HFFc6 (cell line): ENCODE results near the gene SLC13A5. TPM values are rescaled to one million over a fixed set of nuclear protein-coding genes. Genes with fewer than 3 reads are reported as not detected.
A peak's percentile ranks its signal among the peaks of the same experiment; 100 is the strongest.

Experiments used
- DNase-seq: peaks from one replicate; pipeline ENCODE4 v3.0.0-alpha.2; 2018
- H3K27ac Mint-ChIP-seq: 2 replicates; pipeline ENCODE4 v1.8.0; 2020; ENCODE audit warnings: mild to moderate bottlenecking, mixed read lengths
- H3K27me3 Mint-ChIP-seq: 2 replicates; pipeline ENCODE4 v1.8.0; 2021; ENCODE audit warnings: mild to moderate bottlenecking, moderate library complexity, mixed read lengths; ENCODE audit not compliant: insufficient read depth
- H3K36me3 Mint-ChIP-seq: 2 replicates; pipeline ENCODE4 v1.8.0; 2021; ENCODE audit warnings: low read depth, mixed read lengths
- H3K4me1 Mint-ChIP-seq: 2 replicates; pipeline ENCODE4 v1.8.0; 2020; ENCODE audit warnings: low read depth, mixed read lengths
- H3K4me3 Mint-ChIP-seq: 2 replicates; pipeline ENCODE4 v1.8.0; 2020; ENCODE audit warnings: mild to moderate bottlenecking, moderate library complexity, mixed read lengths
- H3K9me3 Mint-ChIP-seq: 2 replicates; pipeline ENCODE4 v1.8.0; 2020; ENCODE audit warnings: mild to moderate bottlenecking, mixed read lengths
- CTCF ChIP-seq: fragments of 200-600 bp; sonication (generic); IDR thresholded peaks from 2 replicates; pipeline ENCODE4 v1.5.0; 2021; ENCODE audit warnings: antibody characterized with exemption, mild to moderate bottlenecking
- total RNA-seq, 6 experiments: library from RNA; stranded (reverse); fragmentation: NEBNext Ultra II Directional; extraction: Animal tissue kit (Norgen Biotek cat#: 25700); gene quantifications; 2 replicates in 1 of 6; 3 replicates in 5 of 6; pipeline ENCODE4 v1.2.3, GENCODE V29; 2021

The SLC13A5 gene
- total RNA-seq, 6 experiments from 2014 or later: not detected

GRCh38 chr17:6714315-6714874 lies 1.2 kb upstream of the SLC13A5 start:
- no peak for TF ChIP-seq CTCF
- Mint-ChIP-seq H3K27me3 (peaks cover 47% of the 10 kb centered on the region), H3K4me1 (no peaks in the 10 kb centered on the region), H3K9me3 (peaks cover 4% of the 10 kb centered on the region; the same call in 1 of the 2 replicates), H3K27ac (no peak overlapping the region), H3K36me3 (no peaks in the 10 kb centered on the region; the same call in 1 of the 2 replicates), H3K4me3 (no peak overlapping the region)
- no peak for DNase-seq

GRCh38 chr17:6713918-6714271 lies 726 bp upstream of the SLC13A5 start:
- peaks cover 48% of the 10 kb centered on the region for H3K27me3 Mint-ChIP-seq
- TF ChIP-seq CTCF: no peak
- no peaks in the 10 kb centered on the region; the same call in 1 of the 2 replicates for H3K36me3 Mint-ChIP-seq
- H3K9me3 Mint-ChIP-seq: peaks cover 4% of the 10 kb centered on the region; the same call in 1 of the 2 replicates
- H3K4me3 Mint-ChIP-seq: no peak overlapping the region
- no peaks in the 10 kb centered on the region for H3K4me1 Mint-ChIP-seq
- no peak overlapping the region for H3K27ac Mint-ChIP-seq
- no peak for DNase-seq

GRCh38 chr17:6712854-6713129 lies 377 bp downstream of the SLC13A5 start:
- Mint-ChIP-seq H3K9me3 (peaks cover 4% of the 10 kb centered on the region; the same call in 1 of the 2 replicates), H3K27ac (no peak overlapping the region), H3K36me3 (no peaks in the 10 kb centered on the region; the same call in 1 of the 2 replicates), H3K4me3 (peak overlapping the region; percentile 56; the same call in 1 of the 2 replicates), H3K4me1 (no peaks in the 10 kb centered on the region), H3K27me3 (peaks cover 47% of the 10 kb centered on the region)
- no peak for TF ChIP-seq CTCF
- no peak for DNase-seq

- Mint-ChIP-seq H3K36me3 (no peaks in the 10 kb centered on the region; the same call in 1 of the 2 replicates), H3K9me3 (peaks cover 4% of the 10 kb centered on the region; the same call in 1 of the 2 replicates), H3K27ac (no peak overlapping the region), H3K27me3 (peaks cover 49% of the 10 kb centered on the region), H3K4me1 (no peaks in the 10 kb centered on the region), H3K4me3 (no peak overlapping the region)
- TF ChIP-seq CTCF: no peak
- no peak for DNase-seq
Observed at GRCh38 chr17:6712058-6712853, 913 bp downstream of the SLC13A5 start.

- no peak for TF ChIP-seq CTCF
- Mint-ChIP-seq H3K4me1 (no peaks in the 10 kb centered on the region), H3K27ac (no peak overlapping the region), H3K36me3 (no peaks in the 10 kb centered on the region; the same call in 1 of the 2 replicates), H3K9me3 (peaks cover 4% of the 10 kb centered on the region; the same call in 1 of the 2 replicates), H3K4me3 (no peak overlapping the region), H3K27me3 (peaks cover 50% of the 10 kb centered on the region)
- DNase-seq: no peak
Observed at GRCh38 chr17:6711681-6712057, 1.5 kb downstream of the SLC13A5 start.
